HG02588 (cell line): ENCODE data around the gene PSPN.
A peak's percentile ranks its signal among the peaks of the same experiment; 100 is the strongest.
"Not testable (repeated sequence)": the region's sequence is repeated elsewhere in the genome, so short reads cannot be mapped to it uniquely, and the experiment has no call there.

Experiments used
- ATAC-seq: cut with Tn5 transposase; IDR thresholded peaks from one replicate; pipeline ENCODE4 v1.9.1; 2021; ENCODE audit warnings: mild to moderate bottlenecking, moderate library complexity; ENCODE audit not compliant: unreplicated experiment

Gene PSPN

GRCh38 chr19:6373813-6374108 is 2.0 kb downstream of the PSPN start:
- no peak for ATAC-seq

- ATAC-seq, result peak; percentile 51
These were observed 2.5 kb downstream of the PSPN start for GRCh38 chr19:6373096-6373812.

GRCh38 chr19:6372594-6373095 is 3.1 kb downstream of the PSPN start, which contains the start of gene ALKBH7:
TSS of gene ALKBH7 (plus strand) at chr19:6372794. CDS start at chr19:6372821, 27 bp downstream.
- ATAC-seq, result peak; percentile 67

GRCh38 chr19:6364353-6364752 is 11.4 kb downstream of the PSPN start:
- ATAC-seq, result no peak

GRCh38 chr19:6362351-6362801 is 13.4 kb downstream of the PSPN start:
- no peak for ATAC-seq

- no peak for ATAC-seq
These were observed 13.7 kb downstream of the PSPN start for GRCh38 chr19:6362027-6362350.

GRCh38 chr19:6360857-6361216 is 14.9 kb downstream of the PSPN start:
- ATAC-seq, result not testable (repeated sequence)

- not testable (repeated sequence) for ATAC-seq
These were observed 15.3 kb downstream of the PSPN start for GRCh38 chr19:6360445-6360844.

- ATAC-seq, result no peak
These were observed 16.0 kb downstream of the PSPN start for GRCh38 chr19:6359568-6360341.

GRCh38 chr19:6358003-6358402 is 17.7 kb downstream of the PSPN start:
- no peak for ATAC-seq

- ATAC-seq, result no peak
These were observed 18.6 kb downstream of the PSPN start for GRCh38 chr19:6357174-6357573.

GRCh38 chr19:6355321-6356040 is 20.3 kb downstream of the PSPN start:
- ATAC-seq, result not testable (repeated sequence)

- no peak for ATAC-seq
These were observed 21.5 kb downstream of the PSPN start for GRCh38 chr19:6354098-6354674.

- no peak for ATAC-seq
These were observed 23.2 kb downstream of the PSPN start for GRCh38 chr19:6352381-6353165.

GRCh38 chr19:6350688-6351087 is 25.0 kb downstream of the PSPN start:
- ATAC-seq, result no peak

- ATAC-seq, result not testable (repeated sequence)
These were observed 26.5 kb downstream of the PSPN start for GRCh38 chr19:6349271-6349670.

GRCh38 chr19:6343462-6343861 is 32.3 kb downstream of the PSPN start:
- no peak for ATAC-seq

- no peak for ATAC-seq
These were observed 35.1 kb downstream of the PSPN start for GRCh38 chr19:6340493-6341201.

- no peak for ATAC-seq
These were observed 41.0 kb downstream of the PSPN start for GRCh38 chr19:6334490-6335285.
